Esophagus squamous epithelium (tissue), 5 donors: Measurements from ENCODE around the gene AHSA1. TPM values are rescaled to one million over a fixed set of nuclear protein-coding genes. Genes with fewer than 3 reads are reported as not detected.

Experiments used
- DNase-seq: peaks from one replicate; lab custom pipeline; 2025; lab: John Stamatoyannopoulos, UW
- H3K27ac ChIP-seq, 4 donors: fragments of 200-600 bp; sonication (generic); one replicate each; pipeline ENCODE4 v1.5.1; 2016 to 2019; ENCODE audit warnings: mild to moderate bottlenecking in 1 of 4
- H3K27me3 ChIP-seq, 4 donors: fragments of 200-600 bp; sonication (generic); 1 replicate in 3 of 4; 2 replicates in 1 of 4; pipeline versions ENCODE4 v1.5.1 to v1.6.0; 2017 to 2021; ENCODE audit warnings: antibody characterized with exemption in 1 of 4
- H3K36me3 ChIP-seq, 3 donors: fragments of 200-600 bp; sonication (generic); one replicate each; pipeline ENCODE4 v1.5.1; 2016 to 2019
- H3K4me1 ChIP-seq, 3 donors: fragments of 200-600 bp; sonication (generic); one replicate each; pipeline ENCODE4 v1.5.1; 2017 to 2019
- H3K4me3 ChIP-seq, 4 donors: fragments of 200-600 bp; sonication (generic); 1 replicate in 3 of 4; 2 replicates in 1 of 4; pipeline ENCODE4 v1.5.1; 2016 to 2019; ENCODE audit warnings: mild to moderate bottlenecking in 2 of 4, moderate library complexity in 1 of 4
- H3K9me3 ChIP-seq, 3 donors: fragments of 200-600 bp; sonication (generic); one replicate each; pipeline ENCODE4 v1.5.1; 2016 to 2019
- POLR2A ChIP-seq, 4 donors: fragments of 450-650 bp; IDR thresholded peaks; one replicate each; pipeline ENCODE4 v1.6.1; 2017; ENCODE audit warnings: antibody characterized with exemption in 4 of 4, mild to moderate bottlenecking in 4 of 4, moderate library complexity in 3 of 4
- WGBS, 2 donors: methylation state at CpG; one replicate each; pipeline ENCODE4 v1.1.5; 2018; 5-methylcytosine and 5-hydroxymethylcytosine counted together
- intact Hi-C: fragments of 100-400 bp; cut with DNase I; formaldehyde crosslinking; loops from one replicate; pipeline ENCODE4 v1.15.0; 2022
- small RNA-seq, 4 donors: library from RNA; depleted of rRNA; stranded (forward); fragments of <200 nt; gene quantifications; one replicate each; pipeline ENCODE3, GENCODE V24; 2016
- total RNA-seq, 4 donors: library from RNA; depleted of rRNA; stranded (reverse); fragments of >200 nt; gene quantifications; one replicate each; pipeline ENCODE4 v1.1.0, GENCODE V29; 2016
- TF ChIP-seq, protein P1 (sequence below), 6 experiments: fragments of 450-650 bp in 4 of 6; fragments of 200-600 bp in 2 of 6; sonication (generic) in 2 of 6; IDR thresholded peaks; one replicate each; pipeline ENCODE4 v1.5.1; 2016 to 2019; ENCODE audit warnings: antibody characterized with exemption in 6 of 6, mild to moderate bottlenecking in 4 of 6, moderate library complexity in 4 of 6
- donor health status: DM: yes; HTN: yes; CAD: no.

Gene AHSA1
- total RNA-seq, 4 donors from 2014 or later: 98.6 to 166 (median 120) TPM

GRCh38 chr14:77508249-77508648 is 50.4 kb downstream of the AHSA1 start:
- no peaks in the 10 kb centered on the region for H3K4me1 ChIP-seq
- TF ChIP-seq, protein P1, sequence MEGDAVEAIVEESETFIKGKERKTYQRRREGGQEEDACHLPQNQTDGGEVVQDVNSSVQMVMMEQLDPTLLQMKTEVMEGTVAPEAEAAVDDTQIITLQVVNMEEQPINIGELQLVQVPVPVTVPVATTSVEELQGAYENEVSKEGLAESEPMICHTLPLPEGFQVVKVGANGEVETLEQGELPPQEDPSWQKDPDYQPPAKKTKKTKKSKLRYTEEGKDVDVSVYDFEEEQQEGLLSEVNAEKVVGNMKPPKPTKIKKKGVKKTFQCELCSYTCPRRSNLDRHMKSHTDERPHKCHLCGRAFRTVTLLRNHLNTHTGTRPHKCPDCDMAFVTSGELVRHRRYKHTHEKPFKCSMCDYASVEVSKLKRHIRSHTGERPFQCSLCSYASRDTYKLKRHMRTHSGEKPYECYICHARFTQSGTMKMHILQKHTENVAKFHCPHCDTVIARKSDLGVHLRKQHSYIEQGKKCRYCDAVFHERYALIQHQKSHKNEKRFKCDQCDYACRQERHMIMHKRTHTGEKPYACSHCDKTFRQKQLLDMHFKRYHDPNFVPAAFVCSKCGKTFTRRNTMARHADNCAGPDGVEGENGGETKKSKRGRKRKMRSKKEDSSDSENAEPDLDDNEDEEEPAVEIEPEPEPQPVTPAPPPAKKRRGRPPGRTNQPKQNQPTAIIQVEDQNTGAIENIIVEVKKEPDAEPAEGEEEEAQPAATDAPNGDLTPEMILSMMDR (IDR thresholded peaks at IDR 0.05): no peak
- TF ChIP-seq POLR2A (IDR thresholded peaks at IDR 0.05): no peak
- no peak overlapping the region for H3K27ac ChIP-seq
- H3K36me3 ChIP-seq: peaks cover 0 to 66% (median 10%) of the 10 kb centered on the region in 3 donors
- H3K9me3 ChIP-seq: no peaks in the 10 kb centered on the region
- WGBS, 2 donors: 84 to 87% methylated on average over 4 of the region's 4 CpGs
- intact Hi-C loops: no loop called here
- H3K27me3 ChIP-seq: no peaks in the 10 kb centered on the region
- DNase-seq: no peak
- H3K4me3 ChIP-seq: no peak overlapping the region

GRCh38 chr14:77508876-77509275 is 51.0 kb downstream of the AHSA1 start:
- H3K27me3 ChIP-seq: no peaks in the 10 kb centered on the region
- H3K36me3 ChIP-seq: peaks cover 0 to 72% (median 10%) of the 10 kb centered on the region in 3 donors
- no peak overlapping the region for H3K27ac ChIP-seq
- intact Hi-C loops: no loop called here
- TF ChIP-seq POLR2A (IDR thresholded peaks at IDR 0.05): no peak
- TF ChIP-seq, protein P1 (IDR thresholded peaks at IDR 0.05): no peak
- no peaks in the 10 kb centered on the region for H3K9me3 ChIP-seq
- H3K4me3 ChIP-seq: no peak overlapping the region
- WGBS, 2 donors: 85 to 92% methylated on average over 3 of the region's 3 CpGs
- no peak for DNase-seq
- no peaks in the 10 kb centered on the region for H3K4me1 ChIP-seq

- no peak for DNase-seq
- 79 to 94% methylated on average over 4 of the region's 4 CpGs for WGBS, 2 donors
- H3K36me3 ChIP-seq: peaks cover 0 to 77% (median 10%) of the 10 kb centered on the region in 3 donors
These were observed 51.5 kb downstream of the AHSA1 start for GRCh38 chr14:77509366-77509765.

DNA sequence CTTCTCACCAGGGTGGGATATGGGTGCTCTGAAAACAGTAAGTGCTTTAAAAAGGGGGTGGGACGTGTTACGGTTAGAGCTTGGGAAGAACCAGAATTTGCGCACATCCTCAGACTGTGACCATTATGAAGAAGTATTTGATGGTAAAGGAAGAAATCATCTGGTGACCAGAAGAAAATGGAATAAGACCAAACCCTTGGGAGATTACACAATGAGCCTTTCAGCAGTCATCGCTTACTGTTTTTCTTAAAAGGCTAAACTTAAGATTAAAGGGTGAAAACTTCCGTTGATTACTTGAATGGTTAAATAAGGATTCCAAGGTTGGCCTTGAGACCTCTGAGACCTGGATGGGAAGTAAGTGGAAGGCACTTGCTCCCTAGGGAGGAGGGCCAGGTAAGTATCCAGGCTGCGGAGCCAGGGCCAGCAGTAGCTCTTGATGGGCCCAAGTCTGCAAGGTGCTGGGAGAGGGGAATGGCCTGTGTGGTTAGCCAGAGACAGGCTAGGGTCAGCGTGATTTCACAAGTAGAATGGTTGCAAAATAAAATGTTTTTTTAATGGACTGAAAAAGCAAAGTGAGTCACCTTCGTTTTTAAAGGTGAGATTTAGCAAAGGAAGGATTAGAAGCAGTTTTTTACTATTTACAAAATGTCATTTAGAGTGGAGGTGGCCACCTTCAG is 53.7 kb downstream of the AHSA1 start:
- DNase-seq: no peak
- Histone ChIP-seq H3K4me3 (no peak overlapping the region), H3K36me3 (peaks cover 0 to 98% (median 10%) of the 10 kb centered on the region in 3 donors), H3K4me1 (no peaks in the 10 kb centered on the region), H3K9me3 (no peaks in the 10 kb centered on the region), H3K27ac (no peak overlapping the region), H3K27me3 (no peaks in the 10 kb centered on the region)
- WGBS, 2 donors: 87 to 89% methylated on average over 8 of the region's 8 CpGs
- intact Hi-C loops: no loop called here
- TF ChIP-seq, protein P1 (IDR thresholded peaks at IDR 0.05): no peak
- TF ChIP-seq POLR2A (IDR thresholded peaks at IDR 0.05): no peak

More at GRCh38 chr14:77509366-77509765, 51.5 kb downstream of the AHSA1 start:
- H3K9me3 ChIP-seq: no peaks in the 10 kb centered on the region
- H3K4me3 ChIP-seq: no peak overlapping the region
- H3K27me3 ChIP-seq: no peaks in the 10 kb centered on the region
- H3K4me1 ChIP-seq: no peaks in the 10 kb centered on the region
- H3K27ac ChIP-seq: no peak overlapping the region
- TF ChIP-seq POLR2A (IDR thresholded peaks at IDR 0.05): no peak
- TF ChIP-seq, protein P1 (IDR thresholded peaks at IDR 0.05): no peak
- intact Hi-C loops: no loop called here

GRCh38 chr14:77516126-77516525 is 58.2 kb downstream of the AHSA1 start:
- no peak for TF ChIP-seq POLR2A (IDR thresholded peaks at IDR 0.05)
- TF ChIP-seq, protein P1 (IDR thresholded peaks at IDR 0.05): no peak
- H3K9me3 ChIP-seq: no peaks in the 10 kb centered on the region
- H3K4me3 ChIP-seq: no peak overlapping the region
- no peaks in the 10 kb centered on the region for H3K4me1 ChIP-seq
- H3K27me3 ChIP-seq: no peaks in the 10 kb centered on the region
- H3K27ac ChIP-seq: no peak overlapping the region
- DNase-seq: no peak
- intact Hi-C loops: no loop called here
- peaks cover 0 to 98% (median 17%) of the 10 kb centered on the region in 3 donors for H3K36me3 ChIP-seq

Small RNA genes lying within 50 kb of the gene (small RNA-seq; reads per million reads assigned to genes)
- 0 reads per million in 4 donors for gene RF00404

Other genes with a start within 250 kb of the AHSA1 start
- gene NGB, start 186.9 kb upstream of the AHSA1 start, total RNA-seq: not detected
- 10 to 100 TPM in 1 of 4 donors, 1 to 10 TPM in 3; 7.3 to 16.0 (median 8.4) TPM for gene POMT2, start 137.2 kb upstream of the AHSA1 start, total RNA-seq
- 10 to 100 TPM; 22.0 to 44.4 (median 28.1) TPM for gene GSTZ1, start 137.1 kb upstream of the AHSA1 start, total RNA-seq
- 1 to 10 TPM; 4.4 to 9.3 (median 8.0) TPM for gene TMED8, start 81.0 kb upstream of the AHSA1 start, total RNA-seq
- gene SAMD15, start 80.7 kb upstream of the AHSA1 start, total RNA-seq: under 1 TPM; 0.12 to 0.48 (median 0.40) TPM
- gene NOXRED1, start 34.6 kb upstream of the AHSA1 start, total RNA-seq: not detected
- gene VIPAS39, start 492 bp upstream of the AHSA1 start, total RNA-seq: 10 to 100 TPM; 13.2 to 15.3 (median 13.8) TPM
- gene ISM2, start 40.7 kb downstream of the AHSA1 start, total RNA-seq: 1 to 10 TPM in 2 of 4 donors, not detected in 2; 1.6 to 1.7 TPM
- gene SPTLC2, start 158.5 kb downstream of the AHSA1 start, total RNA-seq: 10 to 100 TPM; 35.1 to 50.5 (median 39.9) TPM
- 1 to 10 TPM; 4.2 to 8.8 (median 6.7) TPM for gene ALKBH1, start 249.9 kb downstream of the AHSA1 start, total RNA-seq